ENCODE data around the gene CYBRD1.

GRCh38 chr2:171487803-171488259 is 34.4 kb upstream of the CYBRD1 start:
- TF ChIP-seq CTCF (optimal IDR thresholded peaks at IDR 0.05 in 1 of 3, IDR thresholded peaks at IDR 0.05 in 1 of 3, conservative IDR thresholded peaks at IDR 0.05 in 1 of 3; ENCODE audit: extremely low read depth in 1 of 3, insufficient read depth in 2 of 3, low read length in 3 of 3) = no peak
- no peak for TF ChIP-seq EZH2 (IDR thresholded peaks at IDR 0.05; ENCODE audit: low read length)
